GM19023 (cell line): Measurements from ENCODE around the gene MAEA.

ENCODE experiments used
- ATAC-seq: cut with Tn5 transposase; IDR thresholded peaks from one replicate; pipeline ENCODE4 v1.9.1; 2021; ENCODE audit warnings: mild to moderate bottlenecking, moderate library complexity; ENCODE audit not compliant: unreplicated experiment

MAEA gene

GRCh38 chr4:1298461-1298860 lies 8.8 kb downstream of the MAEA start:
- no peak for ATAC-seq

- no peak for ATAC-seq
Measured at GRCh38 chr4:1299301-1299860, 9.7 kb downstream of the MAEA start.

- ATAC-seq: no peak
Measured at GRCh38 chr4:1300466-1301455, 11.1 kb downstream of the MAEA start.

GRCh38 chr4:1302159-1302558 lies 12.5 kb downstream of the MAEA start:
- ATAC-seq: no peak

- ATAC-seq: no peak
Measured at GRCh38 chr4:1305261-1305711, 15.6 kb downstream of the MAEA start.

- no peak for ATAC-seq
Measured at GRCh38 chr4:1305781-1306455, 16.2 kb downstream of the MAEA start.

GRCh38 chr4:1307951-1308735 lies 18.5 kb downstream of the MAEA start:
- no peak for ATAC-seq

GRCh38 chr4:1309261-1310010 lies 19.7 kb downstream of the MAEA start:
- ATAC-seq: peak; percentile 72

- ATAC-seq: no peak
Measured at GRCh38 chr4:1310031-1310795, 20.5 kb downstream of the MAEA start.

GRCh38 chr4:1310796-1311631 lies 21.3 kb downstream of the MAEA start:
- ATAC-seq: no peak

- ATAC-seq: no peak
Measured at GRCh38 chr4:1312821-1313640, 23.3 kb downstream of the MAEA start.

GRCh38 chr4:1315306-1315705 lies 25.6 kb downstream of the MAEA start:
- ATAC-seq: no peak

- ATAC-seq: no peak
Measured at GRCh38 chr4:1315836-1316536, 26.3 kb downstream of the MAEA start.

GRCh38 chr4:1316537-1317168 lies 27.0 kb downstream of the MAEA start:
- ATAC-seq: no peak

- ATAC-seq: no peak
Measured at GRCh38 chr4:1317177-1318045, 27.7 kb downstream of the MAEA start.

- ATAC-seq: no peak
Measured at GRCh38 chr4:1318046-1318375, 28.3 kb downstream of the MAEA start.
